Memory B cell (primary cell): ENCODE data around the gene WFS1.

Experiments
- ATAC-seq: fragments of 150-1000 bp; cut with Tn5 transposase; 2 replicates; pipeline ENCODE4 v1.10.0; 2021; ENCODE audit warnings: low read depth, mild to moderate bottlenecking, moderate library complexity
- DNase-seq, 2 donors: peaks; one replicate each; pipeline ENCODE4 v3.0.0; 2022; ENCODE audit warnings: low spot score in 2 of 2
- H3K27ac Mint-ChIP-seq: one replicate; pipeline ENCODE4 v1.8.0; 2022; ENCODE audit warnings: mild to moderate bottlenecking, moderate library complexity, mixed read lengths
- H3K27me3 Mint-ChIP-seq: one replicate; pipeline ENCODE4 v1.8.0; 2022; ENCODE audit warnings: mixed read lengths
- H3K36me3 Mint-ChIP-seq: one replicate; pipeline ENCODE4 v1.8.0; 2022; ENCODE audit warnings: mild to moderate bottlenecking, mixed read lengths
- H3K4me1 Mint-ChIP-seq: one replicate; pipeline ENCODE4 v1.8.0; 2022; ENCODE audit warnings: mixed read lengths
- H3K4me3 Mint-ChIP-seq: one replicate; pipeline ENCODE4 v1.8.0; 2022; ENCODE audit warnings: mild to moderate bottlenecking, moderate library complexity, mixed read lengths
- H3K9me3 Mint-ChIP-seq: one replicate; pipeline ENCODE4 v1.8.0; 2022; ENCODE audit warnings: mixed read lengths

WFS1 gene, protein sequence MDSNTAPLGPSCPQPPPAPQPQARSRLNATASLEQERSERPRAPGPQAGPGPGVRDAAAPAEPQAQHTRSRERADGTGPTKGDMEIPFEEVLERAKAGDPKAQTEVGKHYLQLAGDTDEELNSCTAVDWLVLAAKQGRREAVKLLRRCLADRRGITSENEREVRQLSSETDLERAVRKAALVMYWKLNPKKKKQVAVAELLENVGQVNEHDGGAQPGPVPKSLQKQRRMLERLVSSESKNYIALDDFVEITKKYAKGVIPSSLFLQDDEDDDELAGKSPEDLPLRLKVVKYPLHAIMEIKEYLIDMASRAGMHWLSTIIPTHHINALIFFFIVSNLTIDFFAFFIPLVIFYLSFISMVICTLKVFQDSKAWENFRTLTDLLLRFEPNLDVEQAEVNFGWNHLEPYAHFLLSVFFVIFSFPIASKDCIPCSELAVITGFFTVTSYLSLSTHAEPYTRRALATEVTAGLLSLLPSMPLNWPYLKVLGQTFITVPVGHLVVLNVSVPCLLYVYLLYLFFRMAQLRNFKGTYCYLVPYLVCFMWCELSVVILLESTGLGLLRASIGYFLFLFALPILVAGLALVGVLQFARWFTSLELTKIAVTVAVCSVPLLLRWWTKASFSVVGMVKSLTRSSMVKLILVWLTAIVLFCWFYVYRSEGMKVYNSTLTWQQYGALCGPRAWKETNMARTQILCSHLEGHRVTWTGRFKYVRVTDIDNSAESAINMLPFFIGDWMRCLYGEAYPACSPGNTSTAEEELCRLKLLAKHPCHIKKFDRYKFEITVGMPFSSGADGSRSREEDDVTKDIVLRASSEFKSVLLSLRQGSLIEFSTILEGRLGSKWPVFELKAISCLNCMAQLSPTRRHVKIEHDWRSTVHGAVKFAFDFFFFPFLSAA

DNA sequence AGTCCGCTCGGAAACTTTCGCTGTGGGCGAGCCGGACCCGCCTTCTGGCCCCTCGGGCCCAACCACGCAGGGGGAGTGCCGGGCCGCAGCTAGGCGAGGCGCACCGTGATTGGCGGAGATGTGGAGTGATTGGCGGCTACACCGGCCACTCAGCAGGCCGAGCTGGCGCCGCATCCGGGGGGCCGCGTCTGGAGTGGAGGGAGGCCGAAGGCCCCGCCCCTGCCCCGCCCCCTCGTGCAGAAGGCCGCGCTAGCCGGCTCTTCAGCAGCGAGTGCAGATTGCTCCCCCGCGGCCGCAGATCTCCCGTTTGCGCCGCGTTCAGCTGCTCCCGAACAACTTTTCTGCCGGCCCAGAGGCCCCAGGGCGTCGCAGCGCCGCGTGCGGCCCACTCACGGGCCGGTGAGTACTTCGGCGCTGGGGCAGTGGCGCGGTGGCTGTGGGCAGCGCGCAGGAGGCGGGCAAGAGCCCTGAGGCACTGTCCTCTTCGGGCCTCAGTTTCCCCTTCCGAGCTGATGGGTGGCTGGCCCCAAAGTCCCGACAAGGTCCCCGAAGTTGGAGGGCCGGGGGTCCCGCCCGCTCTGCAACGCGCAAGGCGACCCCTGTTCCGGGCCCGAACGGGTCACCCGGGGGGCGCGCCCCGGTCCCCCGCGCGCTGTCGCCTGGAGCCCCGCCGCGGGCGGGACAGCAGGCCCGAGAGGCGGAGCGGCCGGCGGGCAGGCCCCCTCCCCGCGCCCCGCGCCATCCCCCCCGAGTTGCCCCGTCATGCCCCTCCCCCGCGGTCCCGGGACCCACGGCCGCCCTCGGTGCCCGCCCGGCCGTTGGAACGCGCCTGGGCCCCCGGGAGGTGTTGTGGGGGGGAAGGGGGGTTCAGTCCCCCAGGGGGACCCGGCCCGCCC lies at the start of gene WFS1:
Gene WFS1, plus strand, starts transcription at position 235 of the 896 bp plus-strand sequence. CDS start 7,606 bp downstream, outside the sequence.
- Mint-ChIP-seq H3K4me3 (peak within 1 kb of the TSS; percentile 86), H3K4me1 (peaks cover 25% of the 10 kb centered on the region), H3K27me3 (no peaks in the 10 kb centered on the region), H3K27ac (no peak within 1 kb of the TSS), H3K36me3 (no peaks in the 10 kb centered on the region), H3K9me3 (no peaks in the 10 kb centered on the region)
- peak; percentile 96 to 99 for DNase-seq
- ATAC-seq, result peak; percentile 99

DNA sequence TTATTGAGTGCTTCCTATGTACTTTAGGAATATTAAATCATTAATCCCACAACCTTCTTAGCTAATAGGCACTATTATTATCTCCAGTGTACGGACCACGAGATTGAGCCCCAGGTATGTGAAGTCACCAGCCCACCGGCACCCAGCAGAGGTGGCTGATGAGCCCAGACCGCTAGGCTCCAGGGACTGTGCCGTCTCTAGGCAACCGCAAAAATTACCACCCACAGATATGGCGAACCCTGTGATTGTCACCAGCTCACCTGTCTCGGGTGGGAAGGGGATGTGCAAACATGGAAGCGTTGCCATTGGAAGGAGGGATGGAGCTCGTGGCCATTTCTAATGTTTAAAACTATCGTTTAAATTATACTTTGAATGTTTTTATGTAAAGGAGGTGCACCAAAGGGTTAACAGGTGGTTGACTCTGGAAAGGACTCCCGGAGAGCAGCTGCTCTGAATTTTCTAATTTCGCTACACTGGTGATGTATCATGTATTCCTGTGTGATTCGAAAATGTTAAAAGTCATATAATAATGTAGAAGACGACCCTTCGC lies 48.3 kb upstream of the WFS1 start:
- H3K4me1 Mint-ChIP-seq, result peaks cover 4% of the 10 kb centered on the region
- no peaks in the 10 kb centered on the region for H3K36me3 Mint-ChIP-seq
- H3K27me3 Mint-ChIP-seq, result peaks cover 18% of the 10 kb centered on the region
- no peak for ATAC-seq
- H3K9me3 Mint-ChIP-seq, result peaks cover 4% of the 10 kb centered on the region
- DNase-seq, result no peak
- H3K27ac Mint-ChIP-seq, result no peak overlapping the region
- H3K4me3 Mint-ChIP-seq, result no peak overlapping the region

DNA sequence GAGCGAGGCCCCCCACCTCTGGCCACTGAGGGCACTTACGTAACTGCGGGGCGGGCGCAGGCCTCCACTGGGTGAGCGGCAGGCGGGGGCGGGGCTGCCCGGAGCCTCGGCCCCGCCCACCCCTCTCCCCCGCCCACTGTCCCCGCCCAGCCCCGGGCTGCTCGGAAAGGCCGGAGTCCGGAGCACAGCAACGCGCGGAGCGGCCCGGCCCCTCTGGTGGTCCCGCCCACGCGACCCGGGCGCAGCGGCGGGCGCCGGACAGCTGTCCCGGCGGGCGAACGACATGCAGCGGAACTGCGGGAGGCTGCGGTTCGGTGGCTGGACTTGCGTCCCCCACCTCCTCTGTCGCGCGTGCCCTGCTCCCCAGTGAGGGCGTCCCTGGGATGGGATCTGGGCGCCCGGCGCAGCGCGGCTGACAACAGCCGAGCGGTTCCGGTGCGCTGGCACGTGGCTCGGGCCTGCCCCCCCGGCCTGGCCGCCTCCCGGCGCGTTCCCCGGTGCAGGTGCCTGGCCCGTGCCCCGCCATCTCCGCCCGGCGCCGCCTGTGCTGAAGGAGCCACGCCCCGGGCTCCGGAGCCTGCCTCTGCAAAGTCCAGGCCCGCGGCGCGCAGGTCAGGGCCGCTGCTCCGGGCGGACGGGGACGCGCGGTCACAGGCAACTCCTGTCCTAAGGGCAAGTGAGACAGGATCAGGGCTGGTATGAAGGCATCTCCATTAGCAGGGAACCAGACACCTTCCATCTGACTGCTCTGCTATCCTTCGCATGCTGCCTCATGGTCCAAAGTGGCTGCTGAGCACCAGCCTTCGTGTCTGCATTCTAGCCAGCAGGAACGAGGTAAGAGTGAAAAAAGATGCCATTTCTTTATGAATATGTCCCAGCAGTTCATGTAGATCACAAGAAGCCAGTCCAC lies 47.5 kb upstream of the WFS1 start:
- no peak overlapping the region for H3K27ac Mint-ChIP-seq
- H3K27me3 Mint-ChIP-seq, result peaks cover 18% of the 10 kb centered on the region
- ATAC-seq, result no peak
- no peak for DNase-seq
- H3K4me3 Mint-ChIP-seq, result no peak overlapping the region
- no peaks in the 10 kb centered on the region for H3K9me3 Mint-ChIP-seq
- H3K36me3 Mint-ChIP-seq, result no peaks in the 10 kb centered on the region
- H3K4me1 Mint-ChIP-seq, result peaks cover 4% of the 10 kb centered on the region

DNA sequence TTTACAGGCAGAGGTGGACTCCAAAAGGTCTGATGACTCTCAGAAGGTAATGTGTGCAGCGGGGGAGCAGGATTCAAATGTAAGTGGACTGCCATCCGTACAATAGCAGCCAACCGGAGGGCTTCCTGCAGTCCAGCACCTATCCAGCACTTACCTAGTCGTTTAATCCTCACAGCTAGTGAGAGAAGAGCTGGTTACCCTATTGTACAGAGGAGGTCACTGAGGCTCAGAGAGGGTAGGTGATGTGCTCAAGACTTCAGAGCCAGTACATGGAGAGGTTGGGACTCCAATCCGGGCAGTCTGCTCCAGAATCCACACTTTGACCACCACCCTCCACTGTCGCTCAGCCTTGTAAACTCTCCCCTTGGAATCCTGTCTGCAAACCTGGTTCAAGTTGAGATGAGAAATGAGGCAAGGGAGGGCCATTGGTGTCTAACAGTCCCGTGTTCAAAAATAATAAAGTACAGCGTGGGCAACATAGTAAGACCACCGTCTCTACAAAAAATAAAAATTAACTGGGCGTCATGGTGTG lies 46.8 kb upstream of the WFS1 start:
- H3K4me1 Mint-ChIP-seq, result peaks cover 3% of the 10 kb centered on the region
- no peaks in the 10 kb centered on the region for H3K36me3 Mint-ChIP-seq
- ATAC-seq (no peak), DNase-seq (no peak)
- H3K9me3 Mint-ChIP-seq, result no peaks in the 10 kb centered on the region
- H3K27me3 Mint-ChIP-seq, result peaks cover 18% of the 10 kb centered on the region
- H3K27ac Mint-ChIP-seq, result no peak overlapping the region
- H3K4me3 Mint-ChIP-seq, result no peak overlapping the region

DNA sequence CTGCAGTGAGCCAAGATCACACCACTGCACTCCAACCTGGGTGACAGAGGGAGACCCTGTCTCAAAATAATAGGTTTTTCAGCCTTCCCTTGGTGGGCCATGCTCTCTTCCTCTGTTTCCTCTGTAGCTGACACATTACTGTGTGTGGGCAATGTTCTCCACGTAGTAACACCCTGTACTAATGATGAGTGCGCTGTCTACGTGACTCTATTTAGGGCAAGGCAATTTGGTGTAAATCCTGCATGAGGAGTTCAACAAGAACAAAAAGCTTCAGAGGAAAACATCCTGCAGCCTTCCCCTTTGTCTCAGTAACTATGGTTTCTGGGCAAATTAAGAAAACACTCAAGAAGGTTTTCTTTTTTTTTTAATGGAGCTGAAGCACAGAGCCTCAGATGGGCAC lies 44.9 kb upstream of the WFS1 start:
- no peak for ATAC-seq
- Mint-ChIP-seq H3K9me3 (no peaks in the 10 kb centered on the region), H3K27me3 (peaks cover 20% of the 10 kb centered on the region), H3K36me3 (no peaks in the 10 kb centered on the region), H3K27ac (no peak overlapping the region), H3K4me3 (no peak overlapping the region), H3K4me1 (no peaks in the 10 kb centered on the region)
- DNase-seq, result no peak

DNA sequence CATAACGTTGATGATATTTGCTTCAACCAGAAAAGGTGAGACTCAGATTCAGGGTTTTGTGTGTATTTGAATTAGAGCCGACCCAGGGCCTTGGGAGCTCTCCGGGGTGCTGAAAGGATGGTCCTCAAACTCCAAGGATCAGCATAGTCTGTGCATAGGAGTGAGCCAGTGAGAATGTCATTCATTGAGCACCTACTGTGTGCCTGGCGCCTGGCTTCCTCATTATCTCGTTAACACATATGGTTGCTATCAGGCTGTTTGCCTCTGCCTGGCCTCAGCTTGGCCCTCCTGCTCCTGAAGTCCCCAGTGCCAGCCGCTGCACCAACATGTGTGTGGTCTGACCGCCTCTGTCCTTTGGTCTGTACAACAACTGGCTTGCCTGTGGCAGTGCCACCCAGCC lies 44.2 kb upstream of the WFS1 start:
- no peak for ATAC-seq
- Mint-ChIP-seq H3K9me3 (no peaks in the 10 kb centered on the region), H3K4me3 (no peak overlapping the region), H3K36me3 (no peaks in the 10 kb centered on the region), H3K4me1 (no peaks in the 10 kb centered on the region), H3K27me3 (peaks cover 20% of the 10 kb centered on the region), H3K27ac (no peak overlapping the region)
- DNase-seq, result no peak

DNA sequence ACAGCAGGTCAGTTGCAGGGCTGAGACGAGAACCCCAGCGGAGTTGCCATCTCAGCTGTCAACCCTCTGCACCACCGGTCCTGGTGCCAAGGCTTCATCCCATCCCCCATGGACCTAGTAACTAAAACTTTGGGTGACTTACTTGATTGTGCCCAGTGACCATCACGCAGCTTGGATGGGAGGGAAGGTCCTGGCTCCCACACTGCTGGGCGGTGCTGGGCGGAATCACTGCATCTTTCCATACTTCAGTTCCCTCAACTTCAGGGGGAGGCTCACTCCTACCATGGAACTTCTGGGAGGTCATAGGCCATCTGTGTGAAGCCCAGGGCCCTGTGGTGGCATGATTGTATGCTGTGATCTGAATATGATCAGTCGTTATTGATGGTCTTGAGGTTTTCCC lies 43.1 kb upstream of the WFS1 start:
- ATAC-seq (no peak), DNase-seq (no peak)
- no peaks in the 10 kb centered on the region for H3K4me1 Mint-ChIP-seq
- H3K9me3 Mint-ChIP-seq, result no peaks in the 10 kb centered on the region
- H3K27ac Mint-ChIP-seq, result no peak overlapping the region
- H3K36me3 Mint-ChIP-seq, result no peaks in the 10 kb centered on the region
- peaks cover 17% of the 10 kb centered on the region for H3K27me3 Mint-ChIP-seq
- H3K4me3 Mint-ChIP-seq, result no peak overlapping the region

DNA sequence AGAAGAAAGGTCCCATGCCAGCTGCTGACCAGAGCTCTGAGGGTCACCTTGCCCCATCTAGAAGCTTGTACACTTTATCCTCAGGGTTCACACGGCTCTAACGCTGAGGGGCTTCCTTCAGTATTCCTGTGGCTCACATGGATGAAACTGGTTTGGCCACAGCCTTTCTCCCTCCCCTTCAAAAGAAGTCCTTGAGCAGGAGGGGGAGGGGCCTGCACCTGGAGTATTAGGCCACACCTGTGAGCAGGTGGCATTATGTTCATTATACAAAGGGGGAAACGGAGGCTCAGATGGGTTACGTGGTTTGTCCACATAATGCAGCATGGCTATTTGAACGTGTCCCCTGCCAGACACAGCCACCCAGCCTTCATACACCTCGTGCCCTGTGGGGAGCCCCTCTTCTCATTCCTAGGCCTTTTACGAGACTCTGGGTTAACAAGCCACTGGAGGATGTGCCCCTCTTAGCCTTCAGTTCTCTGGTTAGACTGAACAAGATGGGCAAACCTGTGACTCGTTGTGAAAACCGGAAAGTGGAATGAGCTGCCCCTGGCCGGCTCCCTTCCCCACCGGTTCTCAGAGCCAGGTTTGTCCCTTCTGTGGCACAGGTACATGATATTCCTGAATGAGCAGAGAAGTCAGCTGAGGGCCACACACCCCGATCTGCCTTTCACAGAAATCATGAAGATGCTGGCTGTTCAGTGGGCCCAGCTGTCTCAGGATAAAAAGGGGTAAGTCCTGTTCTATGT lies 42.1 kb upstream of the WFS1 start:
- Mint-ChIP-seq H3K27me3 (peaks cover 14% of the 10 kb centered on the region), H3K36me3 (no peaks in the 10 kb centered on the region), H3K9me3 (no peaks in the 10 kb centered on the region), H3K4me3 (no peak overlapping the region), H3K27ac (no peak overlapping the region), H3K4me1 (no peaks in the 10 kb centered on the region)
- DNase-seq, result no peak
- no peak for ATAC-seq

DNA sequence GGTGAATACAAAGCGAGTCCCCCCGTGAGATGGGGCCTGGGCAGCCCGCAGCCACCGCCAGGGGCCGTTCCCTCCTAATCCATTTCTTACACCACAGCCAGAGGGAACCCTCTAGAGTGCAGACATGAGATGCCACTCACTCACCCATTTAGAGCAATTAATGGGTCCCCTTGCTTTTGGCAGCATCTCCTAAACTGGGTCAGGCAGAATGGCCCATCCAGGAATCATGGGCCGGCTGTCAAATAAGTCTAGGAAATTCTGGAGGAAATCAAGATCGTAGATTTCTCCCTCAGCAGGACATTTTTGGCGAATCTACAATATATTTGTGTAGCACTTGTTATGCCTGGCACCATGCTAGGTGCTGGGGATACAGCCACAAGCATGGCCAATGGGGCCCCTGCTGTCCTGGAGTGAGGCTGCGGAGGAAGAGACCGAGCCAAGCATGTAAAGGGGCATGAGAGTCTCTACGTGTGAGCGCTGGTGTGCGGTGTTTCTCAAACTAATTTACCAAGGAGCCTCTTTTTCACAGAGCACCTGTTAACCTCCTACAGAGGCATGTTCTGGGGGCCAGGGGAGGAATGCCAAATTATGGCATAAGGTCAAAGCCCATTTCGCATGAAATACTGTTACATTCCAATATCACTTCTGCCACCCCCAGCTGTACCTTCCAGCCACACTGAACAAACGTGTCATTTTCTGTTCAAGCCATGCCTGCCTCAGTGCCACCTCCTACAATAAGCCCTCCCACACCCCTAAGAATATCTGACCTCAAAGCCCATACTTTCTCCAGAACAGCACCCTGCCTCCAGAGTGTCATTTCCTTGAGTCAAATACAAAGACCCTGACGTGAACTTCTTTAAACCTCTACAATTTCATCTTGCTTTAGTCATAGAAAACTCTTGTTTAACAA lies 41.2 kb upstream of the WFS1 start:
- H3K4me3 Mint-ChIP-seq, result no peak overlapping the region
- ATAC-seq (no peak), DNase-seq (no peak)
- H3K4me1 Mint-ChIP-seq, result no peaks in the 10 kb centered on the region
- peaks cover 9% of the 10 kb centered on the region for H3K27me3 Mint-ChIP-seq
- no peaks in the 10 kb centered on the region for H3K9me3 Mint-ChIP-seq
- H3K27ac Mint-ChIP-seq, result no peak overlapping the region
- no peaks in the 10 kb centered on the region for H3K36me3 Mint-ChIP-seq

DNA sequence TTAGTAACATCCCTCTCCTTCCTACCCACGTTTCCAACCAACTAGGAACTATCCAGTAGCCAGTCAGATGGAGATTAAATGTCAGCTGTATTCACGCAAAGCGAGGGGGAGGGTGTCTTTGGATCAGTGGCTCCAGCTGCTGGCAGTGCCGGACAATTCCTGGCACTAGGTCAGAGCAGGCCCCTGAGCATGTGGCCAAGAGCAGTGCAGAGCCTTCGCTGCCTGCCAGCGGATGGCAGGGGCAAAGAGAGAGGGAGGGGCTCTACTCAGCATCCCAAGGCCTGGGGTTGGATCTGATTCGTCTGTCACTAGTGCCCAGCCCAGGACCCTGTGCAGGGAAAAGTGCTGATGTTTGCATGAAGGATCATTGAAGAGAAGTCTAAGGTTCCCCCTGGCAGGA lies 40.6 kb upstream of the WFS1 start:
- peaks cover 9% of the 10 kb centered on the region for H3K27me3 Mint-ChIP-seq
- H3K27ac Mint-ChIP-seq, result no peak overlapping the region
- no peak for DNase-seq
- no peaks in the 10 kb centered on the region for H3K4me1 Mint-ChIP-seq
- no peak for ATAC-seq
- H3K36me3 Mint-ChIP-seq, result no peaks in the 10 kb centered on the region
- no peaks in the 10 kb centered on the region for H3K9me3 Mint-ChIP-seq
- no peak overlapping the region for H3K4me3 Mint-ChIP-seq

DNA sequence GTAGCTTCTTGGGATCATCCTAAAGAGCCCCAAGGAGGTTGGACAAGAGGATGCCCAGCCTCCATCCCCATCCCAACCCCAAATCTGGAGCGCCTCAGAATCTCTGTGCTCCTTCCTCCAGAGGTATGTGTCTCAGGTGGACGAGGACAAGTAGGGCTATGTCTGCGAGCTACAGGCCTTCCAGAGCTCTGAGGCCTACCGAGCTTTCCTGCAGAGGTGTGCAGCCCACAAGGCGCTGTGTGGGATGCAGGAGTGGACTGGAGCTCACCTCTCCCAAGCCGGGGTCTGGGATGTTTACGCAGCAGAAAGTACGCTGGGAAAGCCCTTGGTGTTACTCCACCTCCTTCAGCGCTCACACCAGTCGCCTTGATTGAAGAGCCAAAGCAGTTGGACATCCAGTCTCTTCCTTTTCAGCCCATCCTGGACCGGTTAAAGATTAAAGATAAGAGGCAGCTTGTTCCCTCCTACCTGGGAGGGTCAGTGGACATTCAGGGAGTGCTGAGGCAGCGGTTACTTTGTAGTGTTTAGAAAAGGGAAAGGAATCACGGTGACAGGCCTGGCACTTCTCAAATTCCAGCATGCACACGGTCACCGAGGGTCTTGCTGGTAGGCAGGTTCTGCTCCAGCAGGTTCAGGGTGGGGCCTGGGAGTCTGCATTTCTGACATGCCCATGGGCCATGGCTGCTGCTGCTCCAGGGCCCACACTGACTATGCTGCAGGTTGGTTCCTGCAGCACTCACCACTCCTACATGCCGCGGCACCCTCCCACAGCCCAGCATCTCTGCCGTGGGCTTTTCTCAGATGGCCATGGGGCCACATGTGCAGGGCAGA lies 39.8 kb upstream of the WFS1 start:
- Mint-ChIP-seq H3K4me3 (no peak overlapping the region), H3K27me3 (peaks cover 7% of the 10 kb centered on the region), H3K9me3 (no peaks in the 10 kb centered on the region), H3K4me1 (no peaks in the 10 kb centered on the region), H3K36me3 (no peaks in the 10 kb centered on the region), H3K27ac (no peak overlapping the region)
- ATAC-seq, result no peak
- DNase-seq, result no peak
